ENCODE results near the gene HCAR2. TPM values are rescaled to one million over a fixed set of nuclear protein-coding genes. Genes with fewer than 3 reads are reported as not detected.
"Not testable (repeated sequence)": the region's sequence is repeated elsewhere in the genome, so short reads cannot be mapped to it uniquely, and the experiment has no call there.

HCAR2 gene
- 33.6 TPM for total RNA-seq
- long read RNA-seq, transcript HCAR2-201 (1 exons, 2,051 nt), result major isoform, 165 of 166 reads
- long read RNA-seq, partial matches to known transcripts, result 0 of 166 reads
- long read RNA-seq, other reads (novel, unspliced or antisense), result 1 of 166 reads

GRCh38 chr12:122702890-122703611, at the start of gene HCAR2:
Gene HCAR2, minus strand, starts transcription at chr12:122703357. Its CDS starts 74 bp downstream, at chr12:122703283.
- not testable (repeated sequence) for DNase-seq (ENCODE audit: low spot score)

- DNase-seq (ENCODE audit: low spot score), result peak; percentile 100
Measured at GRCh38 chr12:122752464-122753318, 49.5 kb upstream of the HCAR2 start, which contains the start of gene DENR. Gene DENR, plus strand, starts transcription at chr12:122752824. Its CDS starts 878 bp downstream, at chr12:122753702.

- peak; percentile 41 for DNase-seq (ENCODE audit: low spot score)
Measured at GRCh38 chr12:122750781-122751515, 47.8 kb upstream of the HCAR2 start.

GRCh38 chr12:122749569-122750332, 46.6 kb upstream of the HCAR2 start:
- DNase-seq (ENCODE audit: low spot score), result no peak

- no peak for DNase-seq (ENCODE audit: low spot score)
Measured at GRCh38 chr12:122747224-122748135, 44.3 kb upstream of the HCAR2 start.

GRCh38 chr12:122743895-122744525, 40.9 kb upstream of the HCAR2 start:
- DNase-seq (ENCODE audit: low spot score), result peak; percentile 85

GRCh38 chr12:122740351-122740750, 37.2 kb upstream of the HCAR2 start:
- peak; percentile 11 for DNase-seq (ENCODE audit: low spot score)

GRCh38 chr12:122738571-122738970, 35.4 kb upstream of the HCAR2 start:
- no peak for DNase-seq (ENCODE audit: low spot score)

GRCh38 chr12:122732611-122733010, 29.5 kb upstream of the HCAR2 start:
- DNase-seq (ENCODE audit: low spot score), result peak; percentile 43

GRCh38 chr12:122732170-122732569, 29.0 kb upstream of the HCAR2 start:
- DNase-seq (ENCODE audit: low spot score), result no peak

- no peak for DNase-seq (ENCODE audit: low spot score)
Measured at GRCh38 chr12:122730215-122731014, 27.3 kb upstream of the HCAR2 start, which contains the start of gene HCAR1. Gene HCAR1, minus strand, starts transcription at chr12:122730844. Its CDS starts 505 bp downstream, at chr12:122730339.

- peak; percentile 82 for DNase-seq (ENCODE audit: low spot score)
Measured at GRCh38 chr12:122729583-122730214, 26.5 kb upstream of the HCAR2 start.

GRCh38 chr12:122726080-122726558, 23.0 kb upstream of the HCAR2 start:
- no peak for DNase-seq (ENCODE audit: low spot score)

- DNase-seq (ENCODE audit: low spot score), result no peak
Measured at GRCh38 chr12:122725452-122726079, 22.4 kb upstream of the HCAR2 start.

- DNase-seq (ENCODE audit: low spot score), result no peak
Measured at GRCh38 chr12:122724641-122725243, 21.6 kb upstream of the HCAR2 start.

- no peak for DNase-seq (ENCODE audit: low spot score)
Measured at GRCh38 chr12:122722387-122722786, 19.2 kb upstream of the HCAR2 start.

Measured in mesenteric fat pad (tissue), 1 donor.